COR-L47 (cell line): Measurements from ENCODE around the gene OGDH.
"Not testable (repeated sequence)": the region's sequence is repeated elsewhere in the genome, so short reads cannot be mapped to it uniquely, and the experiment has no call there.

Source experiments
- DNase-seq: peaks from one replicate; lab custom pipeline; 2025; lab: John Stamatoyannopoulos, UW

The OGDH gene

DNA sequence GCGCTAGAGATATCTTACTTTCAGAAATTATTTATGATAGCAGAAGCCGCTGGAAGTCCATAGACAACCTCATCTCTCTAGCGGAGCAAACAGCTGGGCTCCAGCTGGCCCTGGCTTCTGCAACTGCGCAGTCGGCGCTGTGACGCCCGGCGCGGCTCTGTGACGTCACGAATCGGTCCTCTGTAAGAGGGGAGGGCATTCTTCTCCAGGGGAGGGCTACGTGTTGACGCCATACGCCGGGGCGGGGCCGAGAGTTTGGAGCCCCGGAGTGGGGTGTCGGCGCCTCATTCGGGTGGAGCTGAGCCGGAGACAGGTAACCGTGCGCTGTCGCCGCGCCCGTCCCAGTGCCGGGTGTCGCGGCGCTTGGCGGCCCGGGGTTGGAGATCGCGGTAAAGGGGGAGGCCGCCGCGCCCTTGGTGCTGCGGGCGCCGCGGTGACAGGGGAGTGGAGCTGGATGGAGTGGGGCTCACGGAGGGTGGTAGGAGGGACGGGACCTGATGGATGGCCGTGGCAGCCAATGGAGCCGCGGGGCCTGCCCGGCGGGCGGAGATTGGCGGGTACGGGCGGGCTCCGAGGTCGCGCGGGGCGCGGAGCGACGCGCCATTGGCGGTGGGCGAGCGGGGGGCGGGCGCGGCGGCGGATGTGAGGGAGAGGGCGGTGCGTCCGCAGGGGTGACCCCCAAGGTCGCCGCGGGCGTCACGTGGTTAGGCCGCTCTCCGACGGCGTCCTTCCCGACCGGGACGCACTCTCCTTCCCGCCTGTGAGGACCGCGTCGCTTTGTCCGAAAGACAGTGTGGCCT, at the start of gene OGDH:
TSS of gene OGDH (plus strand) at position 287 of the 800 bp plus-strand sequence. CDS start 17,717 bp downstream, outside the sequence.
- peak; percentile 97 for DNase-seq

GRCh38 chr7:44557485-44557884, 48.9 kb upstream of the OGDH start:
- no peak for DNase-seq

DNA sequence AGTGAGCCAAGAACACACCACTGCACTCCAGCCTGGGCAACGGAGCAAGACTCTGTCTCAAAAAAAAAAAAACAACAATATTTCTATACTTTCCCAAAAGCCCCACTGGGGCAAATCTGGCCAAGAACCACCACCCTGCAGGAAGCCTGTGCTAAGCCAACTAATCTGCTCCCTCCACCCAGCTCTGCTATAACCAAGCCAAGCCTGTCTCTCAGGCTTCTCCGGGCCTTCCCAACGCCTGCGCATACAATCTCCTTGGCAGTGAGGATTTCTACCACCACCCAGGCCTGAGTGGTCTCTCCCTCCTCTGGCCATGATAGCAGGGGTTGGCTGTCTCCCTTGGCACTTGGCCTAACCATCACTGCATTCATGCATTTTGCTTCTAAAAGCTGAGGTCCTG, 46.9 kb upstream of the OGDH start:
- DNase-seq: no peak

- no peak for DNase-seq
Observed at GRCh38 chr7:44561481-44561880, 44.9 kb upstream of the OGDH start.

- no peak for DNase-seq
Observed at GRCh38 chr7:44561962-44562621, 44.3 kb upstream of the OGDH start.

- DNase-seq: not testable (repeated sequence)
Observed at GRCh38 chr7:44562622-44562962, 43.8 kb upstream of the OGDH start.

GRCh38 chr7:44563171-44563679, 43.2 kb upstream of the OGDH start:
- DNase-seq: no peak

DNA sequence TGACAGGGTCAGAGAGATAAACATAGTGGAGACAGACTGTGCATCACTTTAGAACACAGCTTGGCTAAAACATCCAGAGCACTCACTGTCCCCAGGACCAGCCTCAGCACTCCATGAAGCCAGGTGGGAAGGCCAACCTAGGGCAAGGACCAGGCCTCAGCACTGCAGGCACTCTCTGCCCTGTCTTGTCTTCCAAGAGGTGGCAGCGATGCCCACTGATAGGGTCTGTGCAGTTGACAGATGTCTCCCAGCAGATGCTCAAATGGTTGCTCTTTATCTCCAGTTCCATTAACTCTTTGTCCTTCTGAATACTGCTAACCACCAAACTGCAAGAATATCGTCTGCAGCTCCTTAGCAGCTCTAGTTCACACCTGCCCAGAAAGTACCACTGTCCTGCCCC, 41.8 kb upstream of the OGDH start:
- no peak for DNase-seq

DNA sequence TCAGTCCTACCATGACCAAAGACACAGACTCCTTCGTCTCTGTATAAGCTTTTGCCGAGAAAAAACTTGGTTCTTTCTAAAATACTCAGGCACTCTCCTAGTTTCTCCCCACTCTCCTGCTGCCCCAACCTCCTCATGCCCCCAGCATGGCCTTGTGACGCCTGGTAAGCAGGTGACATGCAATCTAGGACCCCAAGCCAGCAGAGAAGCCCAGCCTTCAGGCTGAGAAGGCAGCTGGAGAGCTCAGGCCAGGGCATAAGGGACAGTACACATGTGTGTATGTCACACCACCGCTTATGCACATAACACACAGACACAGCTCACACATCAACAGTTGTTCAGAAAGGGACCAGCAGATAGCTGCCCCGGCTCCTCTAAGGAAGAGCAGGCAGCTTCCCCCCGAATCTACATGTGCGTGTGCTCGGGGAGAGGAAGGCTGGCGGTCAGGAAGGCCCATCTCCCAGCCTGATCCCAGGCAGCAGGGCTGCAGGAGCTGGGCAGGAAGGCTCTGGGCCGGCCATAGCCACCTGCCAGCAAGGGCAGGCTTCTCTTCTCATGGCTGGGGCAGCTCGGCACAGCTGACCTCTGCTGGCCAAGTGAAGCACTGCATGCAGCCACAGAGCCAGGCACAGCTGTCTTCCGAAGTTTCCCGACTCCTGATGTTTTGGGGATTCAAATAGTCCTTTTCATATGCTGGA, 41.2 kb upstream of the OGDH start:
- DNase-seq: peak; percentile 20

GRCh38 chr7:44565795-44566559, 40.5 kb upstream of the OGDH start:
- no peak for DNase-seq

GRCh38 chr7:44566680-44567079, 39.7 kb upstream of the OGDH start:
- no peak for DNase-seq

GRCh38 chr7:44567884-44568283, 38.5 kb upstream of the OGDH start:
- DNase-seq: no peak

- DNase-seq: no peak
Observed at GRCh38 chr7:44568771-44569560, 37.5 kb upstream of the OGDH start.

- no peak for DNase-seq
Observed at GRCh38 chr7:44569959-44570358, 36.5 kb upstream of the OGDH start.

- DNase-seq: no peak
Observed at GRCh38 chr7:44572771-44573170, 33.7 kb upstream of the OGDH start.

DNA sequence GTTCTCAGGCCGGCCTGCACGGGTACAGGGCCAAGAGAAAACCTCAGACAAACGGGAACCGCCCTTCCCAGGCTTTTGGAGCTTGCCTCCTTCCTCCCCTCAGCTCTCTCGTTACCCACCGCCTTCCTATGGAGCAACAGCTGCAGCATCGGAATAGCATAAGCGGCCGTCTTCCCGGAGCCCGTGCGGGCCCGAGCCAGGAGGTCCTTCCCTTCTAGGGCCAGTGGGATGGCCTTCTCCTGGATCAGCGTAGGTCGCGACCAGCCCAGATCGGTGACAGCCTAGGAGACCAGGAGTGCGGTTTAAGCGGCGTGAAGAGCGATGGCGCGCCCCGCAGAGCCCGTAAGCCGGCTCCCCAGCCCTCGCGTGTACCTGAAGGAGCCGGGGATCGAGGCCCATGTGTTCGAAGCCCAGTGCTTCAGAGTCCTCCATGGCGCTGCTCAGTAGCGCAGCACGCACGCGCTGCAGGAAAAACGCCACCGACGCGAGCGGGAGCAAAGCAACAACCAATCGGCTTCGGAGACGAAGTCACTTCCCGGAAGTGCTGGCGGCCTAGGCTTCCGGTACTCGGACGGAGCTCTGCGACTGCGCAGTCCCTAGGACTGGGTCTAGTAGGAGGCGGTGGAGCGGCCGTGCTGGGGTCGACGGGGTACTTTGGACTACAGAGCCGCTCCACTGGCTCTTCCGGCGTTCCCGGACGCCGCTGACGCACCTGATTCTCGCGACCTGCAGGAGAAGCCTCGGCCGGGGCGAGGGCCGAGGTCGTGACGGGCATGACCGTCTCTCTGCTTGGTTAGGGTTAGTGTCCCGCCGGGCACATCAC, 32.8 kb upstream of the OGDH start, which contains the start of gene DDX56:
TSS of gene DDX56 (minus strand) at position 445 of the 823 bp plus-strand sequence. CDS start at position 432, 13 bp downstream.
- peak; percentile 96 for DNase-seq

GRCh38 chr7:44574287-44574872, 32.0 kb upstream of the OGDH start:
- no peak for DNase-seq

- no peak for DNase-seq
Observed at GRCh38 chr7:44575054-44575453, 31.4 kb upstream of the OGDH start.

DNA sequence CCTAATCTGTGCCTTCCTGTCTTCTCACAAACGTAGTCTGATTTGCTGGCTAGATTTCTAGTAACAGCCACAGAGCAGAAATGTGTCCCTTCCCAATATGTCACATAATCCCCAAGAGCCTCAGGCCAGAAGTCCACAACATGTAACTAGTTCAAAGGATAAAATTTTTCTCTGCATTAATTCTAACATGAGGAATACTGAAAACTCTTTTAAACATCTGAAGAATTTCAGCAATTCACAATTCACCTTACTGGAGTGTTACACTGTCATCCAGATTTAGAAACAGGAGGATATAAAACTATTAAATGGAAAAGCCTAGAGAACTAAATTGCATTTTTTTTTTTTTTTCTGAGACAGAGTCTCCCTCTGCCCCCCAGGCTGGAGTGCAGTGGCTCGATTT, 30.2 kb upstream of the OGDH start:
- no peak for DNase-seq
